K562 treated with DMSO at 1 percent for 12 hours (cell line): ENCODE results near the gene C11orf24. TPM values are rescaled to one million over a fixed set of nuclear protein-coding genes. Genes with fewer than 3 reads are reported as not detected.

Experiments
- total RNA-seq: library from RNA; unstranded; fragments of 300-600 nt; gene quantifications from 2 replicates; pipeline ENCODE4 v1.2.3, GENCODE V29; 2022; ENCODE audit not compliant: insufficient read depth

C11orf24 gene
- total RNA-seq = 50.9 and 70.4 TPM in 2 replicates

GRCh38 chr11:68271781-68272608 lies at the start of gene C11orf24:
Gene C11orf24, minus strand, starts transcription at chr11:68271973. Its CDS starts 8,206 bp downstream, at chr11:68263767.

GRCh38 chr11:68312117-68312779 lies 40.5 kb upstream of the C11orf24 start, which contains the start of gene LRP5:
Gene LRP5, plus strand, starts transcription at chr11:68312591. Its CDS starts 124 bp downstream, at chr11:68312715.

GRCh38 chr11:68213135-68213515 lies 58.6 kb downstream of the C11orf24 start, which contains the start of gene KMT5B:
Gene KMT5B, minus strand, starts transcription at chr11:68213296. Its CDS starts 23,220 bp downstream, at chr11:68190076.

Other genes with a start within 250 kb of the C11orf24 start
- gene NDUFS8, start 241.3 kb downstream of the C11orf24 start, total RNA-seq = 231 and 300 TPM in 2 replicates
- 66.5 and 127 TPM in 2 replicates for gene TCIRG1, start 232.9 kb downstream of the C11orf24 start, total RNA-seq
- 27.1 and 48.4 TPM in 2 replicates for gene CHKA, start 150.6 kb downstream of the C11orf24 start, total RNA-seq
- gene KMT5B, start 58.7 kb downstream of the C11orf24 start, total RNA-seq = 6.7 and 15.8 TPM in 2 replicates
- gene LRP5, start 40.6 kb upstream of the C11orf24 start, total RNA-seq = 28.7 and 35.8 TPM in 2 replicates
- gene PPP6R3, start 188.8 kb upstream of the C11orf24 start, total RNA-seq = 21.5 and 69.7 TPM in 2 replicates